Neutrophil (primary cell): ENCODE data around the gene PARD3.

Experiments used
- H3K27ac ChIP-seq: fragments of 200-600 bp; sonication (generic); 2 replicates; pipeline ENCODE4 v1.5.1; 2016; ENCODE audit warnings: mild to moderate bottlenecking, moderate library complexity
- H3K27me3 ChIP-seq: fragments of 200-600 bp; sonication (generic); 2 replicates; pipeline ENCODE4 v1.6.0; 2016; ENCODE audit warnings: mild to moderate bottlenecking
- H3K36me3 ChIP-seq: fragments of 200-600 bp; sonication (generic); 2 replicates; pipeline ENCODE4 v1.5.1; 2017
- H3K4me1 ChIP-seq, 2 experiments: fragments of 200-600 bp in 1 of 2; sonication (generic) in 1 of 2; 1 replicate in 1 of 2; 2 replicates in 1 of 2; pipeline versions ENCODE4 v1.5.1 to v1.6.1; 2013 to 2016; ENCODE audit warnings: low read depth in 1 of 2, low read length in 1 of 2, mild to moderate bottlenecking in 1 of 2, moderate library complexity in 1 of 2; ENCODE audit not compliant: control insufficient read depth in 1 of 2, insufficient read depth in 1 of 2
- H3K4me3 ChIP-seq, 2 experiments: fragments of 200-600 bp in 1 of 2; sonication (generic) in 1 of 2; 1 replicate in 1 of 2; 2 replicates in 1 of 2; pipeline ENCODE4 v1.5.1; 2013 to 2016; ENCODE audit warnings: low read depth in 1 of 2, low read length in 1 of 2, mild to moderate bottlenecking in 1 of 2, moderate library complexity in 1 of 2
- H3K9me3 ChIP-seq: fragments of 200-600 bp; sonication (generic); 2 replicates; pipeline ENCODE4 v1.5.1; 2016
- CTCF ChIP-seq: fragments of 200-600 bp; sonication (generic); IDR thresholded peaks from 2 replicates; pipeline ENCODE4 v1.5.1; 2016; ENCODE audit warnings: antibody characterized with exemption

The PARD3 gene

GRCh38 chr10:34369120-34369519 lies 446.0 kb downstream of the PARD3 start:
- no peak overlapping the region for H3K4me3 ChIP-seq
- H3K36me3 ChIP-seq = no peaks in the 10 kb centered on the region
- TF ChIP-seq CTCF = no peak
- no peaks in the 10 kb centered on the region for H3K4me1 ChIP-seq
- H3K27ac ChIP-seq = no peak overlapping the region
- no peaks in the 10 kb centered on the region for H3K9me3 ChIP-seq
- no peaks in the 10 kb centered on the region for H3K27me3 ChIP-seq

GRCh38 chr10:34364253-34365037 lies 450.7 kb downstream of the PARD3 start:
- Histone ChIP-seq H3K27me3 (no peaks in the 10 kb centered on the region), H3K4me3 (no peak overlapping the region), H3K9me3 (no peaks in the 10 kb centered on the region), H3K27ac (no peak overlapping the region), H3K36me3 (no peaks in the 10 kb centered on the region), H3K4me1 (no peaks in the 10 kb centered on the region)
- TF ChIP-seq CTCF = no peak

- Histone ChIP-seq H3K27me3 (no peaks in the 10 kb centered on the region), H3K36me3 (no peaks in the 10 kb centered on the region), H3K4me1 (no peaks in the 10 kb centered on the region), H3K4me3 (no peak overlapping the region), H3K27ac (no peak overlapping the region), H3K9me3 (no peaks in the 10 kb centered on the region)
- TF ChIP-seq CTCF = no peak
These were observed 454.1 kb downstream of the PARD3 start for GRCh38 chr10:34360984-34361383.

GRCh38 chr10:34359435-34359813 lies 455.7 kb downstream of the PARD3 start:
- no peak for TF ChIP-seq CTCF
- Histone ChIP-seq H3K36me3 (no peaks in the 10 kb centered on the region), H3K4me3 (no peak overlapping the region), H3K27ac (no peak overlapping the region), H3K9me3 (no peaks in the 10 kb centered on the region), H3K27me3 (no peaks in the 10 kb centered on the region), H3K4me1 (no peaks in the 10 kb centered on the region)

GRCh38 chr10:34358729-34359434 lies 456.2 kb downstream of the PARD3 start:
- H3K9me3 ChIP-seq = no peaks in the 10 kb centered on the region
- no peak overlapping the region for H3K27ac ChIP-seq
- no peak overlapping the region for H3K4me3 ChIP-seq
- H3K27me3 ChIP-seq = no peaks in the 10 kb centered on the region
- no peaks in the 10 kb centered on the region for H3K4me1 ChIP-seq
- H3K36me3 ChIP-seq = no peaks in the 10 kb centered on the region
- TF ChIP-seq CTCF = no peak
